T-helper 22 cell (primary cell): ENCODE results near the gene CYREN.
"Not testable (repeated sequence)": the region's sequence is repeated elsewhere in the genome, so short reads cannot be mapped to it uniquely, and the experiment has no call there.

ENCODE experiments used
- DNase-seq: peaks from one replicate; pipeline ENCODE4 v3.0.0-alpha.2; 2020; ENCODE audit warnings: low read depth

CYREN gene

GRCh38 chr7:135159359-135160085, 11.0 kb downstream of the CYREN start:
- DNase-seq: no peak

- DNase-seq: no peak
Measured at GRCh38 chr7:135158874-135159273, 11.6 kb downstream of the CYREN start.

DNA sequence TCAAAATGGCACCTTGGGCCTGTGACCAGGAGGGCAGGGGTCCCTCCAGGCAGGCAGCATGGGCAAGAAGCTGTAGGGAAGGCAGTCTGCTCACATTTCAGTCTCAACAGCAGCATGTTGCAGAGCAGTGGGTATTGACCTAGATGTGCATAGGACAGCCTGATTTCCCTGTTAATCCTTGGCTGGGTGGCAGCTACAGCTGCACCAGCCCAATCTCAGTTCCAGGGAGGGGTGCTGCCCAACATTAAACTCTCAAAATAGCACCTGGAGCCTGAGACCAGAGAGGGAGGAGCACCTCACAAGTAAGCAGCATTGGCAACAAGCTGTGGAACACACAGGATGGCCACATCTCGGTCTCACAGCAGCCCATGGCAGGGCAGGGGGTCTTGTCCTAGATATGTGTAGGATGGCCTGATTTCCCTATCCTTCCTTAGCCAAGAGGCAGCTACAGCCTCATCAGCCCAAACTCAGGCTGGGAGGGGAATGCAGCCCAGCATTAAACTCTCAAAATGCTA, 12.3 kb downstream of the CYREN start:
- no peak for DNase-seq

GRCh38 chr7:135156290-135156689, 14.2 kb downstream of the CYREN start:
- no peak for DNase-seq

- DNase-seq: no peak
Measured at GRCh38 chr7:135154734-135155133, 15.8 kb downstream of the CYREN start.

GRCh38 chr7:135152442-135152841, 18.1 kb downstream of the CYREN start:
- no peak for DNase-seq

GRCh38 chr7:135151533-135151932, 19.0 kb downstream of the CYREN start:
- DNase-seq: no peak

DNA sequence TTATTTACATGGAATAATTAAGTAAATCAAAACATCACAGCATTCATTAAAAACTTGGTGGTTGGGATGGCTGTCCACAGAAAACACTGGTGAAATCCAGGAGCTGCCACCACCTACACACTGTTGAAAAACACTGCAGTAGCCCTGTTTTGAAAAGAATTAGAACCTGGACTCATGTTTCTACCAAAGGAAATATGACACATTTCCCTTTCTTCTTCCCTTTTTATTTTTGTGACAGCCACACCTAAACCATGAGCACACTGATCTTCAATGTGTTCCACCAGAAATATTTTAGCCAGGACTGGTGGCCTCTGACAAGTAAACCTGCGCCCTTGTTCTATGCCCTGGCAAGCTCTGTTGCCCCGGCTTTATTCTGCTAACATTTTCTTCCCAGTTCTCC, 19.4 kb downstream of the CYREN start:
- DNase-seq: no peak

DNA sequence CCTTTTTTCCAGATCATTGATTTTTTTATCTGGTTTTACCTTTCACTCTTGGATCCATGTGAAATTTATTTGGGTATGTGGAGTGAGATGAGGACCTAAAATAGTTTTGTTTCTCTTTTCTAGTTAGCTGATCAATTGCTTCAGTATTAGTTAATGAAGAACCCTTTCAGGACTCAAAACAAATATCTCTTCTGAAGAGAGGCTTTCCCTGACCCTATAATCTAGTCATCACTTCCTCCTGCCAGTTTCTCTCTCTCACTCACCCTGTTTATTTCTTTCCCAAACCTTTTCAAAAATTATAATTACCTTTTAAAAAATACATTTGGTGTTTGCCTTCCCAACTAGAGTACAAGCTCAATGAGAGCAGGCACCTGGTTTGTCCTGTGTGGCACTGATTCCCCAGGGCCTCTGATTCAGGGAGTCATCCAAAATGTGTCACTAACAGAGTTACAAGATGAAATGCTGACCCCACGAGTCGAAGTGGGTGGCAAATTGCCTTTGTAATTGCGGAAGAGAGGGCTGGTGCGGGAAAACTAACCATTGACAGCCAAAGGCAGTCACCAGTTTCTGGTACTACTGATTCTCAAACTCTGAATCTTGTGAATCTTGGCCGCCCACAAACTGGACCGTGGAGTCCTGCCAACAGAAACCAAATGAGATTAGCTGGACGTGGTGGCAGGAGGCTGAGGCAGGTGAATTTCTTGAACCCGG, 20.3 kb downstream of the CYREN start:
- no peak for DNase-seq

- peak; percentile 31 for DNase-seq
Measured at GRCh38 chr7:135147899-135148721, 22.4 kb downstream of the CYREN start, which contains the start of gene TMEM140. Gene TMEM140 (plus strand): TSS chr7:135148072. CDS start chr7:135164442, 16,370 bp downstream.

DNA sequence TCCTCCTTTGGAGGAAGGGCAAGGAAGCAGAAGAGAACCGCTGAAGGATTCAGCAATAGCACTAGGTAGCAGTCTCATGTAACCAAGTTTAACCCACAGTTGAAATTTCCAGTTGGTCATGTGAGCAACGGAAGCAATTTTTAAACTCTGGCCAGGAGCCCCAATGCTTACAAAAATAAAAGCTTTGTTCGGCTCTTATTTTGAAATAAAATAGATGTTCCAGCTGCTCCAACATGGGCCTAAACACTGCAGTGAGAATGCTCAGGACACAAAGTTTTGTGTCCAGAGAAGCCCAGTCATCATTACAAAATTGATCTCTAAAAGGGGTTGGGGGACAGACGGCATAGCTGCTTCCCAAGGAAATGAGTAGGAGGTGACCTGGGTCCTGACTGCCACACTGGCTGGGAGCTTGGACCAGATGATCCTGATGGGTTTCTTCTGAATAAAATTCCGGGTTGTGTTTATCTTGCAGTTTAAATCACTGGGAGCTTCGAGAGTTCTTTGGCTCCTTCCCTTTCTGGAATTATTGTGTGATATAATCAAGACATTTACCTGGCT, 23.1 kb downstream of the CYREN start:
- no peak for DNase-seq

GRCh38 chr7:135143885-135144668, 26.4 kb downstream of the CYREN start:
- DNase-seq: no peak

GRCh38 chr7:135129579-135129978, 40.9 kb downstream of the CYREN start:
- DNase-seq: no peak

DNA sequence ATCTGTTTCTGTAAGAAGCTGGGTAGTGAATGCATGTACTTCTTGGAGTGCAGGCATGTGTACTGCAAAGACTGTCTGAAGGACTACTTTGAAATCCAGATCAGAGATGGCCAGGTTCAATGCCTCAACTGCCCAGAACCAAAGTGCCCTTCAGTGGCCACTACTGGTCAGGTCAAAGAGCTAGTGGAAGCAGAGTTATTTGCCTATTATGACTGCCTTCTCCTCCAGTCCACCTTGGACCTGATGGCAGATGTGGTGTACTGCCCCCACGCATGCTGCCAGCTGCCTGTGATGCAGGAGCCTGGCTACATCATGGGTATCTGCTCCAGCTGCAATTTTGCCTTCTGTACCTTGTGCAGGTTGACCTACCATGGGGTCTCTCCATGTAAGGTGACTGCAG, 41.6 kb downstream of the CYREN start:
- DNase-seq: no peak

DNA sequence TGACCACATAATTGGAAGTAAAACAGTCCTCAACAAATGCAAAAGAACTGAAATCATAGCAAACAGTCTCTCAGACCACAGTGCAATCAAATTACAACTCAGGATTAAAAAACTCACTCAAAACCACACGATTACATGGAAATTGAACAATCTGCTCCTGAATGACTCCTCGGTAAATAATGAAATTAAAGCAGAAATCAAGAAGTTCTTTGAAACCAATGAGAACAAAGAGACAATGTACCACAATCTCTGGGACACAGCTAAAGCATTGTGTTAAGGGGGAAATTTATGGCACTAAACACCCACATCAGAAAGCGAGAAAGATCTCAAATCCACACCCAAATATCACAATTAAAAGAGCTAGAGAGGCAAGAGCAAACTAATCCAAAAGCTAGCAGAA, 45.9 kb downstream of the CYREN start:
- DNase-seq: not testable (repeated sequence)

DNA sequence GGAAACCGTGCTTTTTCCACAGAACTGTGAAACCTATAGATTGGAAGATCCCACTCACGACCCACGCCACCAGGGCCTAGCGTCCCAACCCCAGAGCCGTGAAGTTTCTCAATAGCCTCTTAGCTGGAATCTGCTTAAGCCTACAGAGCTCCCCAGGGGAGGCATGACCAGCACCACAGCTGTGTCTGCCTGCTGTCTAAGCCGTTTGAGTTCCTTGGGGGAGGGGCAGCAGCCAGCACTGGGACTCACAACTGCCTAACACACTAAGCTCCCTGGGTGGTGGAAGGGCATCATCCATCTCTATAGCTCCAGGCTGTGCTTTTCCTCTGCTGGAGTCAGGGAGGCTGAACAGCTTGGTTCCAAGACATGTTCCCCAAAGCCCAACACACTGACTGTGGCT, 48.6 kb downstream of the CYREN start:
- no peak for DNase-seq

DNA sequence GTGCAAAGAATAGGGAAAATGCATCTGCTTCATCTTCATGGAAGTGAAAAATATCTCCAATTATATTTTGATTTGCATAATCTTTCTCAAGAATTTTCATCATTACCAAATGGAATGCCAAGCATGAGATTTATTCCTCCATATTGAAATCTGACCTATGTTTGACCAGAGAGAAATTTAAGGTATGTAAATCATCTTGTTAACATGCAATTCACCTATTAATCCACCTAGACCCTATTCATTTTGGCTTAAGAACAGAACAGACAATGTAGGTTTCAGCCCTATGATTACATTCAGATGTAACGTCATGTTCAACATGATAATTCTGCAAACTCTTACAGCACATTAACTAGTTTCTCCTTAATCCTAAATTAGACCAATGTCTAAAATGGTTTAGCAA, 53.4 kb downstream of the CYREN start:
- DNase-seq: no peak
